Measurements from ENCODE around the gene OR1L6.

Gene OR1L6

GRCh38 chr9:122742003-122742402, at the start of gene OR1L6:
TSS of gene OR1L6 (plus strand) at chr9:122742303. CDS start at chr9:122749848, 7,545 bp downstream.
- no peak for DNase-seq

GRCh38 chr9:122695696-122696095, 46.4 kb upstream of the OR1L6 start:
- no peak for DNase-seq

- DNase-seq = no peak
Measured at GRCh38 chr9:122718038-122718437, 24.1 kb upstream of the OR1L6 start.

- no peak for DNase-seq
Measured at GRCh38 chr9:122719218-122719617, 22.9 kb upstream of the OR1L6 start.

GRCh38 chr9:122723690-122724089, 18.4 kb upstream of the OR1L6 start, which contains the start of gene OR1L4:
TSS of gene OR1L4 (plus strand) at chr9:122723990. CDS start at chr9:122723990, 0 bp downstream.
- DNase-seq = no peak

GRCh38 chr9:122754825-122755224, 12.7 kb downstream of the OR1L6 start:
- no peak for DNase-seq

- DNase-seq = no peak
Measured at GRCh38 chr9:122767817-122768216, 25.7 kb downstream of the OR1L6 start.

GRCh38 chr9:122777052-122777451, 34.9 kb downstream of the OR1L6 start:
- no peak for DNase-seq

GRCh38 chr9:122777935-122778627, 36.0 kb downstream of the OR1L6 start:
- no peak for DNase-seq

- DNase-seq = no peak
Measured at GRCh38 chr9:122779181-122779580, 37.1 kb downstream of the OR1L6 start.

- no peak for DNase-seq
Measured at GRCh38 chr9:122780026-122780425, 37.9 kb downstream of the OR1L6 start.

GRCh38 chr9:122781671-122782070, 39.6 kb downstream of the OR1L6 start:
- no peak for DNase-seq

GRCh38 chr9:122785269-122785668, 43.2 kb downstream of the OR1L6 start:
- no peak for DNase-seq

GRCh38 chr9:122786338-122786737, 44.2 kb downstream of the OR1L6 start:
- DNase-seq = no peak

- DNase-seq = no peak
Measured at GRCh38 chr9:122788831-122789230, 46.7 kb downstream of the OR1L6 start, which contains the start of gene OR5C1. TSS of gene OR5C1 (plus strand) at chr9:122788933. CDS start at chr9:122788933, 0 bp downstream.

- DNase-seq = no peak
Measured at GRCh38 chr9:122789256-122790046, 47.3 kb downstream of the OR1L6 start.

GRCh38 chr9:122791872-122792669, 50.0 kb downstream of the OR1L6 start:
- DNase-seq = no peak

GRCh38 chr9:122797316-122798063, 55.4 kb downstream of the OR1L6 start:
- DNase-seq = no peak

Measured in NCI-H1092 treated with DMSO at 0.1 percent for 48 hours (cell line).